HepG2 (cell line): ENCODE measurements around the gene GRHL3. TPM values are rescaled to one million over a fixed set of nuclear protein-coding genes. Genes with fewer than 3 reads are reported as not detected.
A peak's percentile ranks its signal among the peaks of the same experiment; 100 is the strongest.

Source experiments
- BORCS8-MEF2B ChIP-seq: sonication (generic); formaldehyde crosslinking; IDR thresholded peaks from 2 replicates; pipeline ENCODE4 v1.8.0; 2022; ENCODE audit warnings: mild to moderate bottlenecking, missing genetic modification reagents
- DNMT1 ChIP-seq: sonication (generic); formaldehyde crosslinking; IDR thresholded peaks from 2 replicates; pipeline ENCODE4 v1.5.1; 2020; ENCODE audit warnings: mild to moderate bottlenecking, missing genetic modification reagents
- DR1 ChIP-seq: sonication (generic); formaldehyde crosslinking; IDR thresholded peaks from 2 replicates; pipeline ENCODE4 v1.8.0; 2021; ENCODE audit warnings: mild to moderate bottlenecking, missing genetic modification reagents, inconsistent platforms
- HOXD1 ChIP-seq: sonication (generic); formaldehyde crosslinking; IDR thresholded peaks from 2 replicates; pipeline ENCODE4 v1.5.0; 2020; ENCODE audit warnings: missing genetic modification reagents
- IRF2 ChIP-seq: IDR thresholded peaks from 2 replicates; pipeline ENCODE4 v1.6.1; 2018; ENCODE audit warnings: missing genetic modification reagents, missing compliant biosample characterization
- KLF12 ChIP-seq: sonication (generic); formaldehyde crosslinking; IDR thresholded peaks from 2 replicates; pipeline ENCODE4 v1.4.0; 2020; ENCODE audit warnings: missing genetic modification reagents, borderline replicate concordance
- MED8 ChIP-seq: sonication (generic); formaldehyde crosslinking; IDR thresholded peaks from 2 replicates; pipeline ENCODE4 v1.8.1; 2023; ENCODE audit warnings: mild to moderate bottlenecking, missing genetic modification reagents; ENCODE audit not compliant: insufficient replicate concordance
- MXD4 ChIP-seq: IDR thresholded peaks from 2 replicates; pipeline ENCODE4 v1.6.1; 2016; ENCODE audit warnings: mild to moderate bottlenecking, missing biosample characterization, missing genetic modification reagents
- SAP130 ChIP-seq: IDR thresholded peaks from 2 replicates; pipeline ENCODE4 v1.6.1; 2016; ENCODE audit warnings: low read depth
- SMC3 ChIP-seq: IDR thresholded peaks from 2 replicates; pipeline ENCODE4 v1.6.1; 2011; ENCODE audit warnings: low read length, improper control_type of control experiment
- SRSF1 ChIP-seq: fragments of 200-400 bp; formaldehyde crosslinking; optimal IDR thresholded peaks from 2 replicates; pipeline ENCODE3; 2017; ENCODE audit warnings: mild to moderate bottlenecking, low read depth, low read length, moderate library complexity
- ZNF253 ChIP-seq: sonication (generic); formaldehyde crosslinking; IDR thresholded peaks from 2 replicates; pipeline ENCODE4 v1.8.0; 2022; ENCODE audit warnings: mild to moderate bottlenecking, missing genetic modification reagents, borderline replicate concordance
- ZNF790 ChIP-seq: sonication (generic); formaldehyde crosslinking; IDR thresholded peaks from 2 replicates; pipeline ENCODE4 v1.8.0; 2022; ENCODE audit warnings: missing genetic modification reagents, mild to moderate bottlenecking, borderline replicate concordance
- ZNF83 ChIP-seq: sonication (generic); formaldehyde crosslinking; IDR thresholded peaks from 2 replicates; pipeline ENCODE4 v1.4.0; 2020; ENCODE audit warnings: missing genetic modification reagents, mild to moderate bottlenecking, borderline replicate concordance
- polyA plus RNA-seq, 8 experiments: library from polyadenylated mRNA; depleted of rRNA in 3 of 8; stranded (reverse) in 7 of 8; unstranded in 1 of 8; fragments of >200 nt; fragmentation: Illumina TruSeq in 4 of 8; extraction: Trizol in 4 of 8; gene quantifications; 2 replicates each; pipeline versions ENCODE4 v1.2.1 to v1.2.3, GENCODE V29; 2011 to 2016; ENCODE audit warnings: low read depth in 4 of 8, missing spikeins in 1 of 8, mixed read lengths in 1 of 8; ENCODE audit not compliant: insufficient read depth in 1 of 8
- total RNA-seq, 5 experiments: library from RNA; depleted of rRNA; stranded (reverse); fragments of >200 nt; fragmentation: Illumina TruSeq; extraction: Trizol; gene quantifications; 2 replicates each; pipeline ENCODE4 v1.2.3, GENCODE V29; 2016; ENCODE audit warnings: low read depth in 1 of 5
- TF ChIP-seq, protein P1 (sequence below): sonication (generic); formaldehyde crosslinking; IDR thresholded peaks from 2 replicates; pipeline ENCODE4 v1.5.1; 2020; ENCODE audit warnings: missing genetic modification reagents, mild to moderate bottlenecking, borderline replicate concordance
- TF ChIP-seq, protein P2 (sequence below): sonication (generic); formaldehyde crosslinking; IDR thresholded peaks from 2 replicates; pipeline ENCODE4 v1.9.0; 2022; ENCODE audit warnings: low read depth, missing genetic modification reagents
- TF ChIP-seq, protein P3 (sequence below): sonication (generic); formaldehyde crosslinking; IDR thresholded peaks from 2 replicates; pipeline ENCODE4 v1.4.0; 2020; ENCODE audit warnings: mild to moderate bottlenecking, missing genetic modification reagents
- TF ChIP-seq, protein P4 (sequence below): fragments of 450-650 bp; IDR thresholded peaks from 2 replicates; pipeline ENCODE4 v1.6.1; 2016
- TF ChIP-seq, protein P5 (sequence below): sonication (generic); formaldehyde crosslinking; IDR thresholded peaks from 2 replicates; pipeline ENCODE4 v1.4.0; 2020; ENCODE audit warnings: missing genetic modification reagents
- TF ChIP-seq, protein P6 (sequence below): IDR thresholded peaks from 2 replicates; pipeline ENCODE4 v1.6.1; 2018; ENCODE audit warnings: missing genetic modification reagents, mild to moderate bottlenecking, missing compliant biosample characterization

GRHL3 gene
- total and polyA plus RNA-seq, 2 of the 13 experiments (the other 11 are each of a cell fraction or from before 2014, with no cell fraction given): not detected

- 0 out of 2 replicates have a peak, but pooled peaks have one; percentile 26 for TF ChIP-seq BORCS8-MEF2B
- TF ChIP-seq HOXD1 (CRISPR knock-in tag): no peak
- TF ChIP-seq ZNF83: no peak
- TF ChIP-seq IRF2 (CRISPR knock-in tag): no peak
- TF ChIP-seq ZNF790 (CRISPR knock-in tag): no peak
- TF ChIP-seq KLF12 (CRISPR knock-in tag): no peak
- no peak for TF ChIP-seq SRSF1
- TF ChIP-seq SMC3: peak; percentile 75
- TF ChIP-seq DR1 (CRISPR knock-in tag): no peak
- TF ChIP-seq SAP130 (CRISPR knock-in tag): no peak
- TF ChIP-seq, protein P1, sequence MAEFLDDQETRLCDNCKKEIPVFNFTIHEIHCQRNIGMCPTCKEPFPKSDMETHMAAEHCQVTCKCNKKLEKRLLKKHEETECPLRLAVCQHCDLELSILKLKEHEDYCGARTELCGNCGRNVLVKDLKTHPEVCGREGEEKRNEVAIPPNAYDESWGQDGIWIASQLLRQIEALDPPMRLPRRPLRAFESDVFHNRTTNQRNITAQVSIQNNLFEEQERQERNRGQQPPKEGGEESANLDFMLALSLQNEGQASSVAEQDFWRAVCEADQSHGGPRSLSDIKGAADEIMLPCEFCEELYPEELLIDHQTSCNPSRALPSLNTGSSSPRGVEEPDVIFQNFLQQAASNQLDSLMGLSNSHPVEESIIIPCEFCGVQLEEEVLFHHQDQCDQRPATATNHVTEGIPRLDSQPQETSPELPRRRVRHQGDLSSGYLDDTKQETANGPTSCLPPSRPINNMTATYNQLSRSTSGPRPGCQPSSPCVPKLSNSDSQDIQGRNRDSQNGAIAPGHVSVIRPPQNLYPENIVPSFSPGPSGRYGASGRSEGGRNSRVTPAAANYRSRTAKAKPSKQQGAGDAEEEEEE (CRISPR knock-in tag): no peak
- TF ChIP-seq, protein P2, sequence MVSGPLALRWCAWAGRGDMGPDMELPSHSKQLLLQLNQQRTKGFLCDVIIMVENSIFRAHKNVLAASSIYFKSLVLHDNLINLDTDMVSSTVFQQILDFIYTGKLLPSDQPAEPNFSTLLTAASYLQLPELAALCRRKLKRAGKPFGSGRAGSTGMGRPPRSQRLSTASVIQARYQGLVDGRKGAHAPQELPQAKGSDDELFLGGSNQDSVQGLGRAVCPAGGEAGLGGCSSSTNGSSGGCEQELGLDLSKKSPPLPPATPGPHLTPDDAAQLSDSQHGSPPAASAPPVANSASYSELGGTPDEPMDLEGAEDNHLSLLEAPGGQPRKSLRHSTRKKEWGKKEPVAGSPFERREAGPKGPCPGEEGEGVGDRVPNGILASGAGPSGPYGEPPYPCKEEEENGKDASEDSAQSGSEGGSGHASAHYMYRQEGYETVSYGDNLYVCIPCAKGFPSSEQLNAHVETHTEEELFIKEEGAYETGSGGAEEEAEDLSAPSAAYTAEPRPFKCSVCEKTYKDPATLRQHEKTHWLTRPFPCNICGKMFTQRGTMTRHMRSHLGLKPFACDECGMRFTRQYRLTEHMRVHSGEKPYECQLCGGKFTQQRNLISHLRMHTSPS (CRISPR knock-in tag): no peak
- TF ChIP-seq ZNF253 (CRISPR knock-in tag): no peak
- TF ChIP-seq, protein P3, sequence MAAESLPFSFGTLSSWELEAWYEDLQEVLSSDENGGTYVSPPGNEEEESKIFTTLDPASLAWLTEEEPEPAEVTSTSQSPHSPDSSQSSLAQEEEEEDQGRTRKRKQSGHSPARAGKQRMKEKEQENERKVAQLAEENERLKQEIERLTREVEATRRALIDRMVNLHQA (CRISPR knock-in tag): no peak
- no peak for TF ChIP-seq MXD4 (CRISPR knock-in tag)
- TF ChIP-seq MED8 (CRISPR knock-in tag): no peak
- TF ChIP-seq, protein P4, sequence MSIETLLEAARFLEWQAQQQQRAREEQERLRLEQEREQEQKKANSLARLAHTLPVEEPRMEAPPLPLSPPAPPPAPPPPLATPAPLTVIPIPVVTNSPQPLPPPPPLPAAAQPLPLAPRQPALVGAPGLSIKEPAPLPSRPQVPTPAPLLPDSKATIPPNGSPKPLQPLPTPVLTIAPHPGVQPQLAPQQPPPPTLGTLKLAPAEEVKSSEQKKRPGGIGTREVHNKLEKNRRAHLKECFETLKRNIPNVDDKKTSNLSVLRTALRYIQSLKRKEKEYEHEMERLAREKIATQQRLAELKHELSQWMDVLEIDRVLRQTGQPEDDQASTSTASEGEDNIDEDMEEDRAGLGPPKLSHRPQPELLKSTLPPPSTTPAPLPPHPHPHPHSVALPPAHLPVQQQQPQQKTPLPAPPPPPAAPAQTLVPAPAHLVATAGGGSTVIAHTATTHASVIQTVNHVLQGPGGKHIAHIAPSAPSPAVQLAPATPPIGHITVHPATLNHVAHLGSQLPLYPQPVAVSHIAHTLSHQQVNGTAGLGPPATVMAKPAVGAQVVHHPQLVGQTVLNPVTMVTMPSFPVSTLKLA: no peak
- TF ChIP-seq, protein P5, sequence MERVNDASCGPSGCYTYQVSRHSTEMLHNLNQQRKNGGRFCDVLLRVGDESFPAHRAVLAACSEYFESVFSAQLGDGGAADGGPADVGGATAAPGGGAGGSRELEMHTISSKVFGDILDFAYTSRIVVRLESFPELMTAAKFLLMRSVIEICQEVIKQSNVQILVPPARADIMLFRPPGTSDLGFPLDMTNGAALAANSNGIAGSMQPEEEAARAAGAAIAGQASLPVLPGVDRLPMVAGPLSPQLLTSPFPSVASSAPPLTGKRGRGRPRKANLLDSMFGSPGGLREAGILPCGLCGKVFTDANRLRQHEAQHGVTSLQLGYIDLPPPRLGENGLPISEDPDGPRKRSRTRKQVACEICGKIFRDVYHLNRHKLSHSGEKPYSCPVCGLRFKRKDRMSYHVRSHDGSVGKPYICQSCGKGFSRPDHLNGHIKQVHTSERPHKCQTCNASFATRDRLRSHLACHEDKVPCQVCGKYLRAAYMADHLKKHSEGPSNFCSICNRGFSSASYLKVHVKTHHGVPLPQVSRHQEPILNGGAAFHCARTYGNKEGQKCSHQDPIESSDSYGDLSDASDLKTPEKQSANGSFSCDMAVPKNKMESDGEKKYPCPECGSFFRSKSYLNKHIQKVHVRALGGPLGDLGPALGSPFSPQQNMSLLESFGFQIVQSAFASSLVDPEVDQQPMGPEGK: no peak
- no peak for TF ChIP-seq DNMT1 (CRISPR knock-in tag)
- TF ChIP-seq, protein P6, sequence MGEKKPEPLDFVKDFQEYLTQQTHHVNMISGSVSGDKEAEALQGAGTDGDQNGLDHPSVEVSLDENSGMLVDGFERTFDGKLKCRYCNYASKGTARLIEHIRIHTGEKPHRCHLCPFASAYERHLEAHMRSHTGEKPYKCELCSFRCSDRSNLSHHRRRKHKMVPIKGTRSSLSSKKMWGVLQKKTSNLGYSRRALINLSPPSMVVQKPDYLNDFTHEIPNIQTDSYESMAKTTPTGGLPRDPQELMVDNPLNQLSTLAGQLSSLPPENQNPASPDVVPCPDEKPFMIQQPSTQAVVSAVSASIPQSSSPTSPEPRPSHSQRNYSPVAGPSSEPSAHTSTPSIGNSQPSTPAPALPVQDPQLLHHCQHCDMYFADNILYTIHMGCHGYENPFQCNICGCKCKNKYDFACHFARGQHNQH (CRISPR knock-in tag): 0 out of 2 replicates have a peak, but pooled peaks have one; percentile 36
Observed at GRCh38 chr1:24390924-24391782, 72.0 kb downstream of the GRHL3 start (continued).
